Measurements from ENCODE around the gene PDCL2. TPM values are rescaled to one million over a fixed set of nuclear protein-coding genes. Genes with fewer than 3 reads are reported as not detected.

PDCL2 gene
- total and polyA plus RNA-seq, 9 of the 15 experiments (the other 6 are each of a cell fraction or from before 2014, with no cell fraction given) = 0.62 to 2.5 (median 1.2) TPM

DNA sequence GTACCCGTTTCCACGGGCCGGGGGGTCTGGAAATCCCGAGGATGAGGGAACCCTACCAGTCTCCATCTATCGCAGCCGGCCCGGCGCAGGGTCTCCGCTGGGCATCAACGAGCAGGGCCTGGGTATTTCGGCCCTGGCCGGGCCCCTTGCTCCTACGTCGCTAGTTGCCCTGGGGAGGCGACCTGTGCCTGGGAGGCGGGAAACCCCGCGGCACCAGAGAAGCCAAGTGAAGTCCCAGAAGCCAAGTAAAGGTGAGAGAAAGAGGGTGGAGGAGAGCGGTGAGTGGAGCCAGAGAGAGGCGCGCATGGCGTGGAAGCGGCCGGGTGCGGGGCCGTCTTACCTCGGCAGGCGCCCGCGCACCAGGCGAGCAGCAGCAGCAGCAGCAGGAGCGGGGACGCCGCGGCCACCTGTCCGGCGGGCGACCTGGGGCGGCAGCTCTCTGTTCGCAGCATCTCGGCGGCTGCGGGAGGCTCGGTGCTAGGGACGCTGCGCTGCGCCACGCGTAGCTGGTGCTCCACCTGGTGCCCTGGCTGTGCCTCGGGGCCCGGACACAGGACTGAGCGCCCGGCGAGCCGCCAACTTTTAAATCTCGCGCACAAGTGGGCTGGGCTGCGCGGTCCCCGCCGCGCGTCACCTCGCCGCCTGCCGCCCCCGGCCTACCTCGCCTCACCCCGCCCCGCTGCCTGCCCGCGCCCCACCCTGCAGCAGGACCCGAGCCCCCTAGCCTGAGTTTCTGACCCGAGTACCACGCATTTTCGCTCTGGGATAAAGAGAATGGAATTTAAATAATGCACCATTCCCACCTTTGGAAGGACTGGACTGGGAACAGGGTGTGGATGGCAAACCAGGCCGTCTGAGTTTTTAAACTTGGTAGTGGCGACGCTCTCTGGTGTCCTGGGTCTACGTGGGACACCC, 44.0 kb upstream of the PDCL2 start, which contains the start of gene NMU (continued):
- TF ChIP-seq FOXP4 (CRISPR knock-in tag; IDR thresholded peaks at IDR 0.05; ENCODE audit: borderline replicate concordance) (no peak), NR1H2 (CRISPR knock-in tag; IDR thresholded peaks at IDR 0.05) (no peak), ZNF507 (tag; conservative IDR thresholded peaks at IDR 0.05) (no peak), BDP1 (IDR thresholded peaks at IDR 0.05; ENCODE audit: insufficient read depth, insufficient read length) (no peak), U2AF1 (optimal IDR thresholded peaks at IDR 0.05; ENCODE audit: low read depth, low read length) (peak; percentile 99), U2AF2 (optimal IDR thresholded peaks at IDR 0.05; ENCODE audit: low read depth, low read length) (no peak), NFE2 (IDR thresholded peaks at IDR 0.05; ENCODE audit: low read depth) (0 out of 2 replicates have a peak, but pooled peaks have one; percentile 2), TFE3 (CRISPR knock-in tag; IDR thresholded peaks at IDR 0.05) (no peak), CHCHD3 (CRISPR knock-in tag; IDR thresholded peaks at IDR 0.05) (no peak), THAP12 (CRISPR knock-in tag; IDR thresholded peaks at IDR 0.05) (peak; percentile 16; the same call in 1 of the 2 replicates), CTCF (IDR thresholded peaks at IDR 0.05 in 2 of 3, conservative IDR thresholded peaks at IDR 0.05 in 1 of 3; ENCODE audit: insufficient read depth in 2 of 3, low read depth in 1 of 3, low read length in 3 of 3) (peak in 2 of 3 experiments; percentile 48 to 56; a peak in 3 of 6 replicates), EGR1 (conservative IDR thresholded peaks at IDR 0.05) (peak; percentile 49), ZNF282 (CRISPR knock-in tag; IDR thresholded peaks at IDR 0.05) (no peak), SMAD4 (CRISPR knock-in tag; conservative IDR thresholded peaks at IDR 0.05) (peak; percentile 75), ZNF239 (CRISPR knock-in tag; IDR thresholded peaks at IDR 0.05) (no peak)
- TF ChIP-seq, protein P1, sequence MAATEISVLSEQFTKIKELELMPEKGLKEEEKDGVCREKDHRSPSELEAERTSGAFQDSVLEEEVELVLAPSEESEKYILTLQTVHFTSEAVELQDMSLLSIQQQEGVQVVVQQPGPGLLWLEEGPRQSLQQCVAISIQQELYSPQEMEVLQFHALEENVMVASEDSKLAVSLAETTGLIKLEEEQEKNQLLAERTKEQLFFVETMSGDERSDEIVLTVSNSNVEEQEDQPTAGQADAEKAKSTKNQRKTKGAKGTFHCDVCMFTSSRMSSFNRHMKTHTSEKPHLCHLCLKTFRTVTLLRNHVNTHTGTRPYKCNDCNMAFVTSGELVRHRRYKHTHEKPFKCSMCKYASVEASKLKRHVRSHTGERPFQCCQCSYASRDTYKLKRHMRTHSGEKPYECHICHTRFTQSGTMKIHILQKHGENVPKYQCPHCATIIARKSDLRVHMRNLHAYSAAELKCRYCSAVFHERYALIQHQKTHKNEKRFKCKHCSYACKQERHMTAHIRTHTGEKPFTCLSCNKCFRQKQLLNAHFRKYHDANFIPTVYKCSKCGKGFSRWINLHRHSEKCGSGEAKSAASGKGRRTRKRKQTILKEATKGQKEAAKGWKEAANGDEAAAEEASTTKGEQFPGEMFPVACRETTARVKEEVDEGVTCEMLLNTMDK (IDR thresholded peaks at IDR 0.05; ENCODE audit: borderline replicate concordance, insufficient read depth, low read depth, low read length, poor library complexity, severe bottlenecking) = peak; percentile 52

Measured in K562 (cell line).